ENCODE results near the gene SHF. TPM values are rescaled to one million over a fixed set of nuclear protein-coding genes. Genes with fewer than 3 reads are reported as not detected.
"Not testable (repeated sequence)": the region's sequence is repeated elsewhere in the genome, so short reads cannot be mapped to it uniquely, and the experiment has no call there.

The SHF gene
- total RNA-seq, 2 donors from 2014 or later = 0.81 to 1.4 TPM

DNA sequence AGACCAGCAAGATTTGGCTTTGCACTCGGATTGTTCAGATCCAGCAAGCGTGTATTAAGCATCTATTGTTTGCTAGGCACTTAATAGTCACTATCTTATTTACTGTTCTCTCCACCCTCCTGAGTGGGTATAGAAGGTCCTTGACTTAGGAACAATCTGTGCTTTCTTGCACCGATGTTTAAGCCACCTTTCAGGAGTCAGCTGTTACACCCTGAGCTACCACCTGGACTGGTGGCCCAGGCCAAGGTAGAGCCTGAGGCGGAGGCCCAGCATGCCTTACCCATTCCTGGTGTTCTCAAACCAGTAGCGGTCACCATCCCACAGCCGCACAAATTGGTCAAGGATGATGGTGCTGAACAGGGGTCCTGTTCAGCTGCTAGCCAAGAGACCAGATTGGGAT, 48.0 kb downstream of the SHF start:
- H3K4me3 Mint-ChIP-seq = no peak overlapping the region
- H3K27ac Mint-ChIP-seq = no peak overlapping the region
- no peak for DNase-seq (ENCODE audit: low spot score)
- H3K27me3 Mint-ChIP-seq = peaks cover 9% of the 10 kb centered on the region in 2 donors
- no peaks in the 10 kb centered on the region for H3K36me3 Mint-ChIP-seq
- peaks cover 0 to 1% of the 10 kb centered on the region in 2 donors for H3K4me1 Mint-ChIP-seq (ENCODE audit: low read depth in 2 of 2)
- no peaks in the 10 kb centered on the region for H3K9me3 Mint-ChIP-seq
- ATAC-seq = no peak

GRCh38 chr15:45138814-45139765, 48.7 kb downstream of the SHF start:
- ATAC-seq (no peak), DNase-seq (ENCODE audit: low spot score) (no peak)
- Mint-ChIP-seq H3K27me3 (peaks cover 16% of the 10 kb centered on the region in 2 donors), H3K4me3 (no peak overlapping the region), H3K9me3 (no peaks in the 10 kb centered on the region), H3K4me1 (ENCODE audit: low read depth in 2 of 2) (peaks cover 0 to 4% of the 10 kb centered on the region in 2 donors), H3K36me3 (no peaks in the 10 kb centered on the region), H3K27ac (no peak overlapping the region)

GRCh38 chr15:45137703-45138102, 50.1 kb downstream of the SHF start:
- no peaks in the 10 kb centered on the region for H3K9me3 Mint-ChIP-seq
- ATAC-seq = no peak
- peaks cover 0 to 4% of the 10 kb centered on the region in 2 donors for H3K4me1 Mint-ChIP-seq (ENCODE audit: low read depth in 2 of 2)
- no peak overlapping the region for H3K27ac Mint-ChIP-seq
- DNase-seq (ENCODE audit: low spot score) = no peak
- H3K4me3 Mint-ChIP-seq = no peak overlapping the region
- peaks cover 25 to 30% of the 10 kb centered on the region in 2 donors for H3K27me3 Mint-ChIP-seq
- no peaks in the 10 kb centered on the region for H3K36me3 Mint-ChIP-seq

GRCh38 chr15:45136378-45136764, 51.4 kb downstream of the SHF start:
- ATAC-seq (no peak), DNase-seq (ENCODE audit: low spot score) (no peak)
- Mint-ChIP-seq H3K4me1 (ENCODE audit: low read depth in 2 of 2) (peaks cover 0 to 4% of the 10 kb centered on the region in 2 donors), H3K9me3 (no peaks in the 10 kb centered on the region), H3K27ac (no peak overlapping the region), H3K36me3 (no peaks in the 10 kb centered on the region), H3K4me3 (no peak overlapping the region), H3K27me3 (peaks cover 31 to 38% of the 10 kb centered on the region in 2 donors)

DNA sequence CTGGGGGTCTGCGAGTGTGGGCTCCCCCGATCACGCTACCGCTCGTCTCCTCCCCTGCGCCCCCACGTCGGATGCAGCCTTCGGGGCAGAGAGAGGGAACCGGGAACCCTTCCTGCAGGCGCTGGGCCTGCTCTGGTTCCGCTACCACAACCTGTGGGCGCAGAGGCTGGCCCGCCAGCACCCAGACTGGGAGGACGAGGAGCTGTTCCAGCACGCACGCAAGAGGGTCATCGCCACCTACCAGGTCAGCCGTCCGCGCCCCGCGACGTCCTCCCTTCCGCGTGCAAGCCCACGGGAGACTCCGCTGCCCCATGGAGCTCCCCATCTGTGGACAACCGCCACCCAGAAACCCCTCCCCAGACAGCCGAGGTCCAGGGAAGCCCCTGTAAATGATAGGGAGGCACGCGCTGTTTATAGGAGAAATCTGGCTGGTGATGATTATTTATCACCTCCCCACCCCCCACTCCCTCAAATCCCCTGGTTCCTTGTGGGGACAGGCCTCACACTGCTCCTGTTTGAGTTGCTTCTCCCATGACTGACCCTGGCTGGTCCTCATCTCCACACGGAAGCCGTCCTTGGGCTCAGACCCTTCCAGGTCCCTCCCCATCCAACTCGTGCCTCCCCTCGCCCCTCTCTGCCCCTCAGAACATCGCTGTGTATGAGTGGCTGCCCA, 51.9 kb downstream of the SHF start:
- not testable (repeated sequence) for H3K9me3 Mint-ChIP-seq; DNase-seq (ENCODE audit: low spot score); H3K27ac Mint-ChIP-seq; H3K36me3 Mint-ChIP-seq; H3K4me1 Mint-ChIP-seq (ENCODE audit: low read depth in 2 of 2); H3K4me3 Mint-ChIP-seq; ATAC-seq
- peaks cover 31 to 38% of the 10 kb centered on the region in 2 donors for H3K27me3 Mint-ChIP-seq

DNA sequence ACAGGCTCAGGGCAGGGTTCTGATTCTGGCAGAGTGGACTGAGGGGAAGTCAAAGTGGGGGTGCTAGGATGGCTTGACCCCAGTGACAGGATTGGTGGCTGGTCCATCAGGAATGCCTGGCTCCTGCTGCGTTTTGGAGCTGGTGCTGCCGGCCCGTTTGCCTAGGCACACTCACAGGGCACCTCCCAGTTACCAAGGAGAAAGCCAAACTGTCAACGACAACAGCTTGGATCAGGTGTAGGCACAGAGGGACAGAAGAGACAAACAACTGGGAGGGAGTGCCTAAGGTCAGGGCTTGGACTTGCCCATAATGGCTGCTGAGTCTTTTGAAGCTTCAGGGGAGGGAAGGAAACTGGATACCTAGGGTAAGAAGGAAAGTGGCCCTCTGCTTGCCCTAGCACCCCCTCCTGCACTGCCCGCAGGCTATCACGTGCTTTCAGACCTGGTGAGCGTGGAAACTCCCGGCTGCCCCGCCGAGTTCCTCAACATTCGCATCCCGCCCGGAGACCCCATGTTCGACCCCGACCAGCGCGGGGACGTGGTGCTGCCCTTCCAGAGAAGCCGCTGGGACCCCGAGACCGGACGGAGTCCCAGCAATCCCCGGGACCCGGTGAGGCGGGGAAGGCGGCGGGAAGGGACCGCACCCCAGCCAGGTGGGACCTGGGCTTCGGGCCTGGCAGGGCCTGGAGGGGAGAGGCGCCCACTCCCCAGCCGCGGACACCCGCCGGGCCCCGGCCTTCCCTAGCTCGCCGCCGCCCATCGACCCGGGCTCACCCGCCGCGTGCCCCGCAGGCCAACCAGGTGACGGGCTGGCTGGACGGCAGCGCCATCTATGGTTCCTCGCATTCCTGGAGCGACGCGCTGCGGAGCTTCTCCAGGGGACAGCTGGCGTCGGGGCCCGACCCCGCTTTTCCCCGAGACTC, 52.8 kb downstream of the SHF start:
- ATAC-seq (peak in 1 of 2 donors; percentile 32), DNase-seq (ENCODE audit: low spot score) (no peak)
- Mint-ChIP-seq H3K9me3 (no peaks in the 10 kb centered on the region), H3K4me3 (peak overlapping the region; percentile 52), H3K4me1 (ENCODE audit: low read depth in 2 of 2) (peaks cover 0 to 6% of the 10 kb centered on the region in 2 donors), H3K27me3 (peaks cover 34 to 45% of the 10 kb centered on the region in 2 donors), H3K36me3 (no peaks in the 10 kb centered on the region), H3K27ac (no peak overlapping the region)

- Mint-ChIP-seq H3K27me3 (peaks cover 34 to 45% of the 10 kb centered on the region in 2 donors), H3K4me3 (no peak overlapping the region), H3K4me1 (ENCODE audit: low read depth in 2 of 2) (peaks cover 0 to 6% of the 10 kb centered on the region in 2 donors), H3K27ac (no peak overlapping the region), H3K36me3 (no peaks in the 10 kb centered on the region), H3K9me3 (no peaks in the 10 kb centered on the region)
- DNase-seq (ENCODE audit: low spot score) = no peak
- no peak for ATAC-seq
Observed at GRCh38 chr15:45134046-45134445, 53.7 kb downstream of the SHF start.

- Mint-ChIP-seq H3K9me3 (no peaks in the 10 kb centered on the region), H3K4me3 (no peak overlapping the region), H3K36me3 (no peaks in the 10 kb centered on the region), H3K27ac (no peak overlapping the region), H3K4me1 (ENCODE audit: low read depth in 2 of 2) (peaks cover 0 to 6% of the 10 kb centered on the region in 2 donors), H3K27me3 (peaks cover 36 to 48% of the 10 kb centered on the region in 2 donors)
- ATAC-seq = no peak
- DNase-seq (ENCODE audit: low spot score) = no peak
Observed at GRCh38 chr15:45133561-45133920, 54.2 kb downstream of the SHF start.

- H3K36me3 Mint-ChIP-seq = no peaks in the 10 kb centered on the region
- H3K4me3 Mint-ChIP-seq = no peak overlapping the region
- ATAC-seq (no peak), DNase-seq (ENCODE audit: low spot score) (no peak)
- H3K9me3 Mint-ChIP-seq = no peaks in the 10 kb centered on the region
- H3K27ac Mint-ChIP-seq = no peak overlapping the region
- peaks cover 0 to 8% of the 10 kb centered on the region in 2 donors for H3K4me1 Mint-ChIP-seq (ENCODE audit: low read depth in 2 of 2)
- peaks cover 41 to 53% of the 10 kb centered on the region in 2 donors for H3K27me3 Mint-ChIP-seq
Observed at GRCh38 chr15:45132844-45133560, 54.8 kb downstream of the SHF start.

- no peak for ATAC-seq
- no peak for DNase-seq (ENCODE audit: low spot score)
- Mint-ChIP-seq H3K9me3 (no peaks in the 10 kb centered on the region), H3K27ac (no peak overlapping the region), H3K4me3 (no peak overlapping the region), H3K27me3 (peaks cover 43 to 60% of the 10 kb centered on the region in 2 donors), H3K36me3 (no peaks in the 10 kb centered on the region), H3K4me1 (ENCODE audit: low read depth in 2 of 2) (peaks cover 0 to 8% of the 10 kb centered on the region in 2 donors)
Observed at GRCh38 chr15:45131510-45131909, 56.3 kb downstream of the SHF start.

GRCh38 chr15:45130291-45131000, 57.3 kb downstream of the SHF start:
- no peak for ATAC-seq

DNA sequence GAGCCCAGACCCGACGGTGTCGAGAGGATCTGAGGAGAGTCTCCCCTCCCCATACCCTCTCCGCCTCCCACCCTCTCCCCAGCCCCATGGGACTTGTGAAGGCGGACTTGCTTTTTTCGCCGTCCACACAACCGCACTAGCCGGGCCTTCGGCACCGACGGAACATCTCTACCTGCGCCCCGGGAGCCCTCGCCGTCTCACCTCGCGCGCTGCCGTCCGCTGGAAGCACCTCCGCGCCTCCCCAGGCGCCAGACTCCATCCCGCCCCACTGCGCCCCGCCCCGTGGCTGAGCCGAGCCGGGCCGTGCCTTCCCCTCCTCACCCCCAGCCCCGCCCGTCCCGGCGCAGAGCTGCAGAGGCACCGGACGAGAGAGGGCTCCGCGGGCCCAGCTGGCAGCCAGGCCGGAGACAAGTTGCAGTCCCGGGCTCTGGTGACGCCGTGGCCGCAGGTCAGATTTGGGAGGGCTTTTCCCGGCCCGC, 58.1 kb downstream of the SHF start, which contains the start of the genes DUOX1 and DUOXA1:
DUOX1 (plus strand) TSS at position 344 of the 479 bp plus-strand sequence. CDS start 1,973 bp downstream, outside the sequence.
DUOXA1 (minus strand) TSS at position 229 of the 479 bp plus-strand sequence. CDS start 6,865 bp downstream, outside the sequence.
- Mint-ChIP-seq H3K27me3 (peaks cover 52 to 71% of the 10 kb centered on the region in 2 donors), H3K4me3 (no peak within 1 kb of the TSS)

More at GRCh38 chr15:45130291-45131000, 57.3 kb downstream of the SHF start:
- no peak overlapping the region for H3K27ac Mint-ChIP-seq
- peaks cover 48 to 66% of the 10 kb centered on the region in 2 donors for H3K27me3 Mint-ChIP-seq
- DNase-seq (ENCODE audit: low spot score) = no peak
- H3K36me3 Mint-ChIP-seq = no peaks in the 10 kb centered on the region
- no peak overlapping the region for H3K4me3 Mint-ChIP-seq
- H3K9me3 Mint-ChIP-seq = no peaks in the 10 kb centered on the region
- H3K4me1 Mint-ChIP-seq (ENCODE audit: low read depth in 2 of 2) = peaks cover 0 to 8% of the 10 kb centered on the region in 2 donors

More for the DNA sequence above, 58.1 kb downstream of the SHF start, which contains the start of the genes DUOX1 and DUOXA1:
- peak in 1 of 2 donors; percentile 55 for ATAC-seq
- Mint-ChIP-seq H3K36me3 (no peaks in the 10 kb centered on the region), H3K9me3 (no peaks in the 10 kb centered on the region), H3K27ac (no peak within 1 kb of the TSS), H3K4me1 (ENCODE audit: low read depth in 2 of 2) (peaks cover 0 to 6% of the 10 kb centered on the region in 2 donors)
- DNase-seq (ENCODE audit: low spot score) = no peak

All from natural killer cell treated with Interleukin-12 subunit alpha and Interleukin-12 subunit beta and Interleukin-15 and Interleukin-18, amount 100 ng/mL, for 72 hours (primary cell).